Osteoblast (primary cell): ENCODE results near the gene TMEM179B. TPM values are rescaled to one million over a fixed set of nuclear protein-coding genes. Genes with fewer than 3 reads are reported as not detected.

Experiments
- DNase-seq: peaks from one replicate; pipeline ENCODE4 v3.0.0; 2011; ENCODE audit warnings: low spot score, mixed read lengths; ENCODE audit not compliant: insufficient read length; ENCODE audit errors: missing footprints
- H2AFZ ChIP-seq: 2 replicates; pipeline ENCODE4 v1.6.0; 2011; ENCODE audit warnings: mild to moderate bottlenecking, low read length
- H3K27ac ChIP-seq: 2 replicates; pipeline ENCODE4 v1.5.1; 2011; ENCODE audit warnings: mild to moderate bottlenecking, low read depth, low read length, moderate library complexity
- H3K27me3 ChIP-seq: 2 replicates; pipeline ENCODE4 v1.6.0; 2012; ENCODE audit warnings: mild to moderate bottlenecking, control low read depth, inconsistent platforms, low read length, moderate library complexity; ENCODE audit not compliant: insufficient read depth
- H3K36me3 ChIP-seq: 2 replicates; pipeline ENCODE4 v1.5.1; 2011; ENCODE audit warnings: mild to moderate bottlenecking, low read length, control low read depth, moderate library complexity; ENCODE audit not compliant: insufficient read depth
- H3K4me1 ChIP-seq: 2 replicates; pipeline ENCODE4 v1.5.1; 2011; ENCODE audit warnings: mild to moderate bottlenecking, low read length, control low read depth, moderate library complexity; ENCODE audit not compliant: insufficient read depth
- H3K4me2 ChIP-seq: 2 replicates; pipeline ENCODE4 v1.6.0; 2011; ENCODE audit warnings: mild to moderate bottlenecking, low read length; ENCODE audit not compliant: insufficient read depth
- H3K4me3 ChIP-seq: fragments of 200-600 bp; sonication (generic); 3 replicates; pipeline ENCODE4 v1.5.1; 2012; ENCODE audit warnings: mild to moderate bottlenecking, low read length, inconsistent platforms; ENCODE audit not compliant: insufficient read depth
- H3K79me2 ChIP-seq: 2 replicates; pipeline ENCODE4 v1.6.0; 2012; ENCODE audit warnings: mild to moderate bottlenecking, low read length, control low read depth, inconsistent platforms; ENCODE audit not compliant: insufficient read depth
- H3K9me3 ChIP-seq: 2 replicates; pipeline ENCODE4 v1.5.1; 2011; ENCODE audit warnings: low read depth, low read length, control low read depth
- H4K20me1 ChIP-seq: 2 replicates; pipeline ENCODE4 v1.6.0; 2012; ENCODE audit warnings: mild to moderate bottlenecking, low read length, control low read depth; ENCODE audit not compliant: insufficient read depth
- CTCF ChIP-seq: IDR thresholded peaks from 2 replicates; pipeline ENCODE4 v1.5.1; 2011; ENCODE audit warnings: mild to moderate bottlenecking, low read depth, low read length, moderate library complexity; ENCODE audit errors: extremely low read depth
- total RNA-seq: library from RNA; depleted of rRNA; stranded (reverse); fragments of >200 nt; gene quantifications from 2 replicates; pipeline ENCODE4 v1.2.3, GENCODE V29; 2012

TMEM179B gene
- total RNA-seq, 1 donor: 51.4 TPM

GRCh38 chr11:62796281-62796680 is 9.1 kb downstream of the TMEM179B start:
- Histone ChIP-seq H2AFZ (no peak overlapping the region), H3K27ac (no peak overlapping the region), H4K20me1 (peaks cover 10% of the 10 kb centered on the region), H3K4me1 (peaks cover 6% of the 10 kb centered on the region), H3K27me3 (no peaks in the 10 kb centered on the region), H3K9me3 (no peaks in the 10 kb centered on the region), H3K4me3 (no peak overlapping the region), H3K79me2 (peaks cover 9% of the 10 kb centered on the region), H3K36me3 (peaks cover 89% of the 10 kb centered on the region), H3K4me2 (no peak overlapping the region)
- TF ChIP-seq CTCF: no peak
- DNase-seq: no peak

- H3K36me3 ChIP-seq: peaks cover 93% of the 10 kb centered on the region
- no peak for TF ChIP-seq CTCF
Observed at GRCh38 chr11:62799486-62799885, 12.3 kb downstream of the TMEM179B start.

GRCh38 chr11:62801071-62801470 is 13.9 kb downstream of the TMEM179B start:
- Histone ChIP-seq H3K36me3 (peaks cover 77% of the 10 kb centered on the region), H3K79me2 (peaks cover 43% of the 10 kb centered on the region), H2AFZ (no peak overlapping the region), H3K27ac (no peak overlapping the region), H3K4me3 (no peak overlapping the region), H4K20me1 (peaks cover 27% of the 10 kb centered on the region), H3K4me1 (peaks cover 17% of the 10 kb centered on the region), H3K9me3 (no peaks in the 10 kb centered on the region), H3K4me2 (no peak overlapping the region), H3K27me3 (no peaks in the 10 kb centered on the region)
- TF ChIP-seq CTCF: no peak
- no peak for DNase-seq

More at GRCh38 chr11:62799486-62799885, 12.3 kb downstream of the TMEM179B start:
- Histone ChIP-seq H3K27me3 (no peaks in the 10 kb centered on the region), H2AFZ (no peak overlapping the region), H3K79me2 (peaks cover 35% of the 10 kb centered on the region), H3K4me1 (peaks cover 11% of the 10 kb centered on the region), H3K27ac (no peak overlapping the region), H3K9me3 (no peaks in the 10 kb centered on the region), H3K4me3 (no peak overlapping the region), H3K4me2 (no peak overlapping the region), H4K20me1 (peaks cover 22% of the 10 kb centered on the region)
- no peak for DNase-seq

- Histone ChIP-seq H3K36me3 (peaks cover 45% of the 10 kb centered on the region), H3K4me2 (peak overlapping the region; percentile 99), H3K79me2 (peaks cover 43% of the 10 kb centered on the region), H3K27me3 (no peaks in the 10 kb centered on the region), H3K9me3 (no peaks in the 10 kb centered on the region), H3K4me1 (peaks cover 27% of the 10 kb centered on the region), H2AFZ (peak overlapping the region; percentile 47), H4K20me1 (peaks cover 23% of the 10 kb centered on the region), H3K27ac (peak overlapping the region; percentile 79), H3K4me3 (peak overlapping the region; percentile 92)
- peak; percentile 84 for DNase-seq
- TF ChIP-seq CTCF: no peak
Observed at GRCh38 chr11:62804310-62805075, 17.3 kb downstream of the TMEM179B start.
